ENCODE data around the gene GPLD1.
A peak's percentile ranks its signal among the peaks of the same experiment; 100 is the strongest.
"Not testable (repeated sequence)": the region's sequence is repeated elsewhere in the genome, so short reads cannot be mapped to it uniquely, and the experiment has no call there.

Gene GPLD1, protein sequence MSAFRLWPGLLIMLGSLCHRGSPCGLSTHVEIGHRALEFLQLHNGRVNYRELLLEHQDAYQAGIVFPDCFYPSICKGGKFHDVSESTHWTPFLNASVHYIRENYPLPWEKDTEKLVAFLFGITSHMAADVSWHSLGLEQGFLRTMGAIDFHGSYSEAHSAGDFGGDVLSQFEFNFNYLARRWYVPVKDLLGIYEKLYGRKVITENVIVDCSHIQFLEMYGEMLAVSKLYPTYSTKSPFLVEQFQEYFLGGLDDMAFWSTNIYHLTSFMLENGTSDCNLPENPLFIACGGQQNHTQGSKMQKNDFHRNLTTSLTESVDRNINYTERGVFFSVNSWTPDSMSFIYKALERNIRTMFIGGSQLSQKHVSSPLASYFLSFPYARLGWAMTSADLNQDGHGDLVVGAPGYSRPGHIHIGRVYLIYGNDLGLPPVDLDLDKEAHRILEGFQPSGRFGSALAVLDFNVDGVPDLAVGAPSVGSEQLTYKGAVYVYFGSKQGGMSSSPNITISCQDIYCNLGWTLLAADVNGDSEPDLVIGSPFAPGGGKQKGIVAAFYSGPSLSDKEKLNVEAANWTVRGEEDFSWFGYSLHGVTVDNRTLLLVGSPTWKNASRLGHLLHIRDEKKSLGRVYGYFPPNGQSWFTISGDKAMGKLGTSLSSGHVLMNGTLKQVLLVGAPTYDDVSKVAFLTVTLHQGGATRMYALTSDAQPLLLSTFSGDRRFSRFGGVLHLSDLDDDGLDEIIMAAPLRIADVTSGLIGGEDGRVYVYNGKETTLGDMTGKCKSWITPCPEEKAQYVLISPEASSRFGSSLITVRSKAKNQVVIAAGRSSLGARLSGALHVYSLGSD

DNA sequence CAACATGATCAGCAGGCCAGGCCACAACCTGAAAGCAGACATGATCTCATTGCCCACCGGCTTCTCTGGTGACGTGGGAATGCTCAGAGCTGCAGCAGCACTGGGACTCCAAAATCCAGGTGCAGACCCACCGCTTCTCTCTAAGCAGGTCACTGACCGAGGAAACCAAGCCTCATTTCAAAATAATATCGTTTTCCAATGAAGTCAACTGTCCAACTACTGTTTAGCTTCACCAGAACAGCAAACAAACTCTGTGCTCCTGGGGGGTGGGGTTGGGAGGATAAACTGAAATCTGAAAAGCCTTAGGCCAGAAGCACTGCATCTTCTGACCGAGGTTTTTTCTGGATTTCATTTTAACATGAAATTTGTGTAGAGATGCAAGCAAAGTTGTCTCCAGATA, at the start of gene GPLD1:
GPLD1 (minus strand) TSS at position 109 of the 400 bp plus-strand sequence; CDS start at position 42, 67 bp downstream.
- DNase-seq (ENCODE audit: low read depth) = no peak

DNA sequence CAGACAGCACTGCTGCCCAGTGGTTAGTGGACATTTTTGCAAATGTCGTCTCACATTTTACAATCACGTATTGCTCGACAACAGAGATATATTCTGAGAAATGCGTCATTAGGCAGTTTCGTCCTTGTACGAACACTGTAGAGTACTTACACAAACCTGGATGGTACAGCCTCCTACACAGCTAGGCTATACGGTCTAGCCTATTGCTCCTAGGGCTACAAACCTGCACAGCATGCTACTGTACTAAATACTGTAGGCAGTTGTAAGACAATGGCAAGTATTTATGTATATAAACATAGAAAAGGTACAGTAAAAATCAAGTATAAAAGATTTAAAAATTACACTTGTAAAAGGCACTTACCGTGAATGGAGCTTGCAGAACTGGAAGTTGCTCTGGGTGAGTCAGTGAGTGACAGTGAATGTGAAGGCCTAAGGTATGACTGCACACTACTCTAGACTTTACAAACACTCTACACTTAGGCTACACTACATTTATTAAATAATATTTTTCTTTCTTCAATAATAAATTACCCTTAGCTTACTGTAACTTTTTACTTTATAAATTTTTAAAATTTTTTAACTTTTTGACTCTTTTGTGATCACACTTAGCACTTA, 48.5 kb upstream of the GPLD1 start:
- no peak for DNase-seq (ENCODE audit: low read depth)

DNA sequence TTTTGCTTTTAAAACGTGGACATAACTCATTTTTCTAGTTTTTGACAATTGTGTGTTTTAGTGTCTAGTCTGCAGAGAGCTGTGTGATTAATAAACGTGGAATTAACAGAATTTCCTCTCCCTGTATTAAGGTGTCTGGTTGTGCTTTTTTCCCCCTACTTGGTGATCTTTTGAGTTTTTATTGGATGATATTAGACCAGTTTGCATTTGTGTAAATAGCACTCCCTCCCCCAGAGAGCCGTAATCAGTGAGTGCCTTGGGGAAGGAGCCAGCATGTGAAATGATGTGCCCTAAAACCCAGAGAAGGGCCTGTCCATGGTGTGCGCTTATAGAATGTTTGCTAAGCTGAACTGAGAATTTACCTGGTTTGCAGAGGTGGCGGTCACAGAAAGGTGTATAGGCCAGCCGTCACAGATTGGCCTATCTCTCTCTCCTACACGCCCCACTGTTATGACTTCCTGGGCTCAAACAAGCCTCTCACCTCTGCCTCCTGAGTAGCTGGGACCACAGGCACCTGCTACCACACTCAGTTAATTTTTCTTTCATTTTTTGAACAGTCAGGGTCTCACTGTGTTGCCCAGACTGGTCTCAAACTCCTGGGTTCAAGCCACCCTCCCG, 47.8 kb upstream of the GPLD1 start:
- DNase-seq (ENCODE audit: low read depth) = no peak

DNA sequence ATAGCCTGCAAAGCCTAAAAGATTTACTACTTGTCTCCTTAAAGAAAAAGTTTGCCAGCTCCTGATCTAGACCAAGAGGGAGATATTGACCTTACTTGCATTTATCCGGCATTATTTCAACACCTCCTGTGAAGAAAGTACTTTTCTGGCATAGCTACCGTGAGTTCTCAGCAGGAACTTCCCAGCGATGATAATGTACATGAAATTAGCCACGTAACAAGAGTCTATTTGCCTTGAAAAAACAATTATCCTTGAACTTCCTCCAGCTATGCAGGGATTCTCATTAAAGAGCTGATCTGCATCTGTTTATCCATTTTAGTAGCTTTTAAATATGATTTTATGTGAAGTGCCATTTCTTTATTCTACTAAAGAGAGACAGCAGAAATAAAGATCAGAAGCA, 47.1 kb upstream of the GPLD1 start:
- no peak for DNase-seq (ENCODE audit: low read depth)

DNA sequence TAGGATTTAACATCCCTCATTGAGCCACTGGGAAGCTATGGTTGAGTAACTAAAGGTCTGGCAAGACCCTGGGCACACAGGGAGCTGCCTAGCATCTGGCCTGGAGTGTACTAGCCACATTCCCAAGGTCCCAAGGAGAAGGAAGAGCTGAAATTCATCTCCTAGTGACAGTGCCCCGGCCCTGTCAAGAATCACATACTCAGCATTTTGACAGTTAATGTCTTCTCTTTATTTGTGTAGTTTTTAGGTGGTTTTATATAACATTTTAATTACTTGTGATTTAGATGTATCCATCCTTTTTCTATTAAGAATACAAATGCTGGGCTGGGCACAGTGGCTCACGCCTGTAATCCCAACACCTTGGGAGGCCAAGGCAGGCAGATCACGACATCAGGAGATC, 45.8 kb upstream of the GPLD1 start:
- DNase-seq (ENCODE audit: low read depth) = no peak

DNA sequence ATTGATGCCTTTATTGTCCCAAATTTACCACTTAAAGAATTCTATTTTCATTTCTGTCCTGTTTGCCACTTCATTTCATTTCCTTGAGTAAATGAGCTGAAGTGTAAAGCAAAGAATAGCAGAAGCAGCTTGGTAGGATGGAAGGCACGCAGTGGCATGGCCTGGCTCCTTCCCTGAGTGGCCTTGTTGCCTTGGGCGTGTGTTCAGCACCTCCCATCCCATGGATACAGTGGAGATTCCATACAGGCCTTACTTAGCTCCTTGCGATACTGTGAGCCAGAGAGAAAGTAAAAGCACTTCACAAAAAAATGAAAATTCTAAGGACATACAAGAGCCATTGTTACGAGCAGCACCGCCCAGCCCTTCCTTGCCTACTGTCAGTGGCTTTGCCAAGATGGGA, 45.0 kb upstream of the GPLD1 start:
- DNase-seq (ENCODE audit: low read depth) = no peak

DNA sequence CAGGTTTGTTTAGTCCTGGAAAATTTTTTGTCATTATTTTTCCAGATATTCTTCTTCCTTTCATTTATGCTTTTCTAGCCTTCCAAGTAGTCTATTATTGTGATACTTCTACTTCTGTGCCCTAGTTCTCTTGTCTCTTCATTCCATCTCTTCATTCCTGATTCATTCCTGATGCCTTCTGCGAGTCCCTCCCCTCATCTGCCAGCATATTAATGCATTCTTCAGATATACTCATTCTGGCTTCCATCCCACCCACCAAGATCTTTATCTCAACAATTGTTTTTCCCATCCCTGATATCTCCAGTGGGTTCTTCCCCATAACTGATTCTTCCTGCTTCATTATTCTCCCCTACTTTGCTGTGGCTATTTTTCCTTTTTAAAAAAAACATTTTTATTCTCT, 40.6 kb upstream of the GPLD1 start:
- DNase-seq (ENCODE audit: low read depth) = no peak

DNA sequence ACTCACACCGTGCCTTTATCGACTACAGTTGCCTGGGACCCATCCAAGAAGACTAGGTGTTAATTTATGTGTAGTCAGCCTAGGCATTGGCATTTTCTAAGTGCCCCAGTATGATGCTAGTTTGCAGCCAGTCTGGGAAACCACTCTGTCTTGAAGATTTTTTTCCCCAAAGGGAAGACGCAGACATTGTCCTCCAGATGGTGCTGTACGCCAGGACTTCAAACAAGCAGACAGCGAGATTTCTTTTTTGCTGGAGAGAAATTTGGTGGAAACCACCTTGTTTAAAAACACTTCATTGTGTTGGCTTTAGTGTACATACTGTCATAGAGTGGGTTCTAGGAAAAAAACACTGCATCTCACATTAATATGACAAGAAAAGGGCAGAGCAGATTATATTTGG, 35.4 kb upstream of the GPLD1 start:
- DNase-seq (ENCODE audit: low read depth) = no peak

DNA sequence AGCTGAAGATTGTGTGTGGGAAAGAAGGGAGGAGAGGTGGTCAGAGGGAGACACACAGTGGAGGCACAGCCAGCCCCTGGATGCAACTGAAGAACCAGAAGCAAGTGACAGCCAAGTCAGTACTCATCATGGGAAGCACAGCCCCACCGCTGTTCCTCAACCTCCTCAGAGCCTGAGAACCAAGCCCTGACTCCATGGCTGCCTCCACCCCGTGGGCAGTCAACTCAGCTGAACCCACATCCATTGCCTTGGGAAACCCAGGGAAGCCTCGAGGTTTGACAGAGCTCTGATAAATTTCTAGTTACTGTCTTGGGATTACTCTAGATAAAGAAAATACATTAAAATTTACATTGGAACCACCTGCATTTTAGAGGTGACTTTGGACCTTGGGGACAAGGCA, 35.0 kb upstream of the GPLD1 start:
- DNase-seq (ENCODE audit: low read depth) = no peak

DNA sequence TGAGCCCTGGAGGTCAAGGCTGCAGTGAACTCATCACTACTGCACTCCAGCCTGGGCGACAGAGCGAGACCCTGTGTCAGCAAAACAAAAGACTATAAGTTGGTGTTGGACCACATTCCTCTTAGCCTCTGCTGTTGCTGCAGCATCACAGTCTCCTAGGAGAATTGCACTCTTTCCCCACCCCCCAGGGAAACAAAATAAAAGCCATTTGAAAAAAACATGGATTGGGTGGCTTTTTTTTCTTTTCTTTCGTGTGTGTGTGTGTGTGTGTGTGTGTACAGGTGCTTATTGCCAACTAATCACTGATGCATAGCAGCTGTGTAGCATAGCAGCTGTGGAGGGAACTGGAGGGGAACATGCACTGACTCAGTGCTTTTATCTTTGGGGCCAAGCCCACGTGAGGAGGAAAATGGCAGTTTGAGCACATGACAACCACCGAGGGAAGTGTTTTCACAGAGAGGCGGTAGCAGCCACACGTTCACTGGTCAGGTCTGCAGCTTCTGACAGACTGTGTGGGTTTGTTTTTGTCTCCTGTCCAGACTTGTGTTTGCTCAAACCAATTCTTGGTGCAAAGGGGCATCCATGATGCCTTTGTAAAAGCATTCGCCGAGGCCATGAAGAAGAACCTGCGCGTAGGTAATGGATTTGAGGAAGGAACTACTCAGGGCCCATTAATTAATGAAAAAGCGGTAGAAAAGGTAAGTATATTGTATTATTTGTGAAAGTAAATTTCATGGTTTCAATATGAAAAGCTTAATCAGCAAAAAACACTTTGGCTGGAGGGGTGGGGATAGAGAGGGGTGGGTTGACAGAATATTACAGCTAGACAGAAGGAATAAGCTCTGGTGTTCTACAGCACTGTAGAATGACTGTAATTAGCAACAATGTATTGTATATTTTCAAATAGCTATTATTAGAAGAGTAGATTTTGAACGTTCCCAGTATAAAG, 33.1 kb upstream of the GPLD1 start:
- no peak for DNase-seq (ENCODE audit: low read depth)

DNA sequence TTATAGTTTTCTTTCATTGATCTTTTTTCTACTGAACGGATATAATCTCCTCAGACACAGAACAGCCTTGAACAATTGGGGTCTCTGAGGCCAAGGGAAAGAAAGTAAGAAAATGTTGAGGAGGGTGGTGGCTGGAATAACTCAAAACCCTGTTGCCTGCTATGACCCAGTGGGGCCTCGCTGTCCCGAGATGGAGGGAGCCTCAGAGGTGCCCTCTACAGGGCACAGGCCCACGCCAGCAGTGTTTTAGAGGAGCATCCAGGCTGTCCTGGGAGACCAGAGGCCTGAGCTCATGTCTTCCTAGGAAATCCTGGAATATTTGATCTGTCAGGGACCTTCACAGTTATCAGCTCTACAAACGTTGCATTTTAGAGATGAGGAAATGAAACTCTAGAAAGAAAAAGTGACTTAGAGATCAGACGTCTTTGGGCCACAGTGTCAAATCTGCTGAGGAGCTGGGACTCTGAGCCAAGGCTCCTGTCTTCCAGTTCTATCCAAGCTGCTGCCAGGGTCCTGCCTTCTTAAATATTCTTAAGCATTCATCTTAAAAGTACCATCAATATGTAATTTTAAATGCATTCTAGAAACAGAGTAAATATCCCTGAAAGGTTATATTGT, 31.7 kb upstream of the GPLD1 start:
- peak; percentile 17 for DNase-seq (ENCODE audit: low read depth)

DNA sequence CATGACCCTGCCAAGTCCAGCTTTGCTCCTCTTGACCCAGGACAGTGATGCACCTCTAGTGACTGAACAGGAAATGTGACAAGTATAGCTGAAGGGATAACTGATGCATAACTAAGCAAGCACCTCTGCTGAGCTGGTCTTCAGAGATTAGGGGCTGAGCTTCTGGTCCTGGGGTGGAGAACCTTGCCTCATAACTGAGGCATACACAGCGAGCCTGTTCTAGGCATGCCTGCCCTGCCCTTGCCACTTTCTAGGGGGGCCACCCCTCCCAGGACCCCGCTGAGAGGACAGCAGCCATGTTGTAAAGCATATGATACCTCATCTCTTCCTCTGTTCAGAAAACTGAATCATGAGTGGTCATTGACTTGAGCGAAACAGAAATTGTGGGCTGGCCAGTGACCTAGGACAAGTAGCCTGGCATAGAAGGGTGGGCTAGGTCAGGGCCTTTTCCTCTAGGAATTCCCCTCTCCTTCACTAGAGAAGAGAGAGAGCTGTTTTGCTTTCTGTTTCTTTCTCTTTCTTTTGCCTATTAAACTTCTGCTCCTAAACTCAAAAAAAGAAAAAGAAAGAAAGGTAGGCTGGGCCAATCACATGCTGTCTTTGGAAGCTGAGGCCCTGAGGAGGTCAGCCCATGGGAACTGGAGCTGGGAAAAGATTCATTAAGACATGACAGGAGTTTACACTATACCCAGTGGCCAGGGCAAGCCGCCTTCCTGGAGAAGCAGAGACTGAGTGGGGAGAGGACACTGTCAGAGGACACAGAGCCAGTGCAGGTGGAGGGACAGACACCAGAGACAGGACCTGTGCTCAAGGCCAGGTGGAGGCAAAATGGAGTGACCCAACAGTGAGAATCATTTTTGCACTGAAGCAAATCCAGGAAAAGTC, 28.5 kb upstream of the GPLD1 start:
- no peak for DNase-seq (ENCODE audit: low read depth)

DNA sequence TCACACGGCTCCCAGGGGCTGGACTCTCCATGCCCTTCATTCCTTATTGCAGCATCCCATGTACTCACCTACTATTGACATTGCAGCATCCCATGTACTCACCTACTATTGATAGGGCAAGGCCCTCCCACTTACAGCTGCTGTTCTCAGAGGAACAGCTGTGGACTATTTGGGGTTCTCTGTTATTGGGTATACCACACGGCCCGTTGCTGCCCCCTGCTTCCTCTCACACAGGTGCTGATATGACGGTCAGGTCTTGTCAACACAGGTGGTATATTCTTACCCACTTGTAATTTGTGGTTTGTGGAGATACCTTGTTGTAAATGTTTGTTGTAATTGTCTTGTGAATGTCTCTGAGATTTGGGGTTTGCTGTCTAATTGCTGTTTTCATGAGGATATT, 24.2 kb upstream of the GPLD1 start:
- DNase-seq (ENCODE audit: low read depth) = no peak

DNA sequence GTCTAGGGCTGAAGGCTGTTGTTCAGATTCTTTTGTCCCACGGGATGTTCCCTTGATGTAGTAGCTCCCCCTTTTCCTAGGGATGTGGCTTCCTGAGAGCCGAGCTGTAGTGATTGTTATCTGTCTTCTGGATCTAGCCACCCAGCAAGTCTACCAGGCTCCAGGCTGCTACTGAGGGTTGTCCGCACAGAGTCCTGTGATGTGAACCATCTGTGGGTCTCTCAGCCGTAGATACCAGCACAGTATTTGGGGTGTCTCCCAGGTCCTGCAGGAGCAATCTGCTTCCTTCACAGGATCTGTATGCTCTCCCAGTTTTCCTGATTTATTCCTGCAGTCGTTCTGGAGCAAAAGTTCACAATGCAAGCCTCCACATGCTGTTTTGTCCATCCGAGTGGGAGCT, 22.6 kb upstream of the GPLD1 start:
- DNase-seq (ENCODE audit: low read depth) = not testable (repeated sequence)

DNA sequence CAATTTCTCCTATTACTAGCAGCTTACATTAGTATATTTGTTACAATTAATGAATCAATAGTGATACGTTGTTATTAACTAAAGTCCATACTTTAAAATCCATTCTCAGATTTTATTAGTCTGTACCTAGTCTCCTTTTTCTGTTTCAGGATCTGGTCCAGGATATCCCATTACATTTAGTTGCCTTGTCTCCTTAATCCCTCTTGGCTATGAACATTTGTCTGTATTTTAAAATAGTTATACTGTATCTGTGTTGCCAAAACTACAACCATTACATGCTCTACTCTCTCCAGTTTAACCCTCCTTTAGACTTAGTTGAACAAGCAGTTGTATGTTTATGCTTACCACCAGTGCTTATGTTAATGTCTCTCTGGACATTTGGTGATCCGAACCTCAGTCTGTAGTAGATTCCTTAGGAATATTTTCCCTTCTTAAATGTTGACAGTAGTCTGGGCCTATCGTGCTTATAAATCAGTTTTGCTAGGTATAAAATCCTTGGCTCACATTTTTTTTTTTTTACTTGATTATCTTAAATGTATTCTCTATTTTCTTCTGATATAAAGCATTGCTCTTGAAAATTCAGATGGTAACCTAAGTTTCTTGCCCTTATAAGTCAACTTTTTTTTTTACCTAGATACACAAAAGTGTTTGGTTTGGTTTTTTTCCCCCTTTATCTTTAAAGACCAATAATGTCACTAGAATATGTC, 17.6 kb upstream of the GPLD1 start:
- no peak for DNase-seq (ENCODE audit: low read depth)

DNA sequence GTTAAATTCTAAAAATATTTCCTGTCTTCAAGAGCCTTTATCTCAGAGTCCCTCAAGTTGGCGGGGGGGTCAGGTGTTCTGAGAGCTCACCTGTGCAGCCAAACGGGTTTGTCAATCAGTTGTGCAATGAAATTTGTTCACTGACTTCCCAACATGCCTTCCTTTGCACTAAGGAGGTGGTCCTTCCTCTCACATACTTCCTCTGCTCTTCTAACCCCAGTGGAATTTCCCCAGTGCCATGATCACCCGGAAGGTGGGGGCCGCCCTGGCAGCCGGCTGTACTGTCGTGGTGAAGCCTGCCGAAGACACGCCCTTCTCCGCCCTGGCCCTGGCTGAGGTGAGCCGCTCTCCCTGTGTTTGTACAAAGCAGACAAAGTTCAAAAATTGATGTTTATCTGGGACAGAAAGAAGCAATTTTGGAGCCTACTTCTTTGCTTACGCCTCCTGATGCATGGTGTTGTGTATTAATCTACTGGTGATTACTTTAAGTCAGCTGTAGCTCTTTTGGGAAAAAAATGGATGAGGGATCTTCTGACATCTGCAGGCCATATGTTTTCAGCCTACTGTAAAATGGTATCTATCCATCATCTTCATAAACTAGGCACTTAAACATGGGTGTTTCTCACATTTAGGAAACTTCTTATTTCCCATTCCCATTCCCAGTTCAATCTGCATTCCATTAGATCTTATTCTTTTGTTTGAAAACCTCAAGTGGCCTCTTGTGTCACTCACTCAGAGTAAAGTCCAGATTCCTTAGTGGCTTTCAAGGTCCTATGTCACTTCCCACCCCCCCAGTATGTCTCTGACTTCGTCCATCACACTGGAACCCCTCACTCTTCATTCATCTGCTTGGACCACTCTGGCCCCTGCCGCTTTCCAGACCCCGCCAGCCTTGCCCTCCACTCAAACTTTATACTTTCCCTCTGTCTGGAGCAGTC, 15.5 kb upstream of the GPLD1 start:
- DNase-seq (ENCODE audit: low read depth) = no peak

DNA sequence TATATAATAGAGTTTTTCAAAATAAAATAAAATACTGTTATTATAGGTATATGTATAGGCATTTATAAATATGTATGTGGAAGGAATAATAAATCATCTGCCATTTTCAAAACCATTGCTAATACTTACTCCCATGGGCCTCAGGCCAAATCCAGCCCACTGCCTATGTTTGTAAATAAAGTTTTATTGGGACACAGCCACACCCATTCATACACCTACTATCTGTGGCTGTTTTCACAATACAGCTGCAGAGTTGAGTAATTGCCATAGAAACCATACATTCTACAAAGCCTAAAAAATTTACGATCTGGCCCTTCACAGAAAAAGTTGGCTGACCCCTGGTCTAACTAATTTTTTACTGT, 14.9 kb upstream of the GPLD1 start:
- DNase-seq (ENCODE audit: low read depth) = no peak

DNA sequence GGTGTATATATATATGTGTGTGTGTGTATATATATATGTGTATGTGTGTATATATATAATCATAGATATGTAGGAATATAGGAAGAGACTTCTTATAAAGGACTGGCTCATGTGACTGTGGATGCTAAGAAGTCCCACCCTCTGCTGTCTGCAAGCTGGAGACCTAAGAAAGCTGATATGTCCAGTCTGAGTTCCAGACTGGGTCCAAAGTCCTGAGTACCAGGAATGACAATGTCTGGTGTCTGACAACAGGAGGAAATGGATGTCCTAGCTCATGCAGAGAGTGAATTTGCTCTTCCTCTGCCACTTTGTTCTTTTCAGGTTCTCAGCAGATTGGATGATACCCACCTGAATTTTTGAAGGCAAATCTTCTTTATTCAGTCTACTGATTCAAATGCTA, 12.5 kb upstream of the GPLD1 start:
- no peak for DNase-seq (ENCODE audit: low read depth)

All from activated T-helper 1 cell treated with Interleukin-2 at 50 U/mL for 16 hours (primary cell).